HG02623 (cell line): ENCODE data around the gene PEDS1.
"Not testable (repeated sequence)": the region's sequence is repeated elsewhere in the genome, so short reads cannot be mapped to it uniquely, and the experiment has no call there.

Source experiments
- ATAC-seq: cut with Tn5 transposase; IDR thresholded peaks from one replicate; pipeline ENCODE4 v1.9.1; 2021; ENCODE audit warnings: moderate library complexity; ENCODE audit not compliant: unreplicated experiment

PEDS1 gene

DNA sequence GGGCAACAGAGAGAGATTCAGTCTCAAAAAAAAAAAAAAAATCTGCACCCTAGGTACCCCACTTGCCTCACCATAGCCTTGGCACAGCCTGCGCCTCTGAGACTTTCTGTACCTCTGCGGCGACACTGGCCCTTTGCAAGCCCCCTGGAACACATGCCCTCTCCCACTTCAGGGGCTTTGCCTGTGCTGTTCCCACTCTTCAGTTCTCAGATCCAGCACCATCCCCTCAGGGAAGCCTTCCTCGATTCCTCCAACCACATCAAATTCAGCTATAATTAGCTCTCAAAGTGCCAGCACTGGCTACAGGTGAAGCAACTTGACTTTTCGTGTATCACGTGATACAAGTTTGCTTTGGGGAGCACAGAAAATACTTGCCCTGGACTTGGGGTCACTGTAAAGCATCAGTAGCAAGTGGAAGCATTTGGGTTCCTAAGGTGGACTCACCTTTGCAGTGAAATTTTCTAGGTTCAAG lies 38.4 kb downstream of the PEDS1 start:
- ATAC-seq: no peak

DNA sequence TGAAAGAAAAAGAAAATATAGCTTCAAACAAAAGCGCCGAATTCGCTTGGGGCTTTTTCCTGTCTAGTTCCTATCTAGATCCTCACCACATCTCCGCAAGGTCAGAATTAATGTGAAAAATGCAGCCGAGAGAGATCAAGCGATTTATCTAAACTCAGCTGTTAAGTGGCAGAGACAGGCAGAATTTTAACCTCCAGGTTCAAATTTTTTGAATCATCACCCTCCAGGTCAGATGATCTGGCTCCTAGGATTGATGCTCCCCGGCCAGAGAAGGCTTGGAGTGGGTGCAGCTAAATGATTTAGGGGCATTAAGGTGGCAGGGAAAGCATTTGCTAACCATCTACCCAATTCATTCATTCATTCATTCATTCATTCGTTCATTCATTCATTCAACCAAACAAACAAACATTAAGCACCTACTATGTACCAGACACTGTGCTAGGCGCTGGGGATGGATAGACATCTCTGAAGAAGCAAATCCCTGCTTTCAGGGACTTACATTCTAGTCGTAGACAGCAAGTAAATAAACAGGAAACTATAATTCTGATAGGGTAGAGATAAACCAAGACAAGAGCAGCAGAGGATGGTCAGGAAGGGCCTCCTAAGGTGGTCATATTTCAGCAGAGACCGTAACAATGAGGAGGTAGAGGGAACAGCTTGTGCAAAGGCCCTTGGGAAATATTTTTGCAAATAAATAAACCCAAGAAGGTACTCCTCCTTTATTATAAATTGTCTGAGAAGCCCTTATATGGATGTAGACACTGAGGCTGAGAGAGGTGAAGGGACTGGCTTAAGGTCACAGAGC lies 39.9 kb downstream of the PEDS1 start:
- ATAC-seq: no peak

DNA sequence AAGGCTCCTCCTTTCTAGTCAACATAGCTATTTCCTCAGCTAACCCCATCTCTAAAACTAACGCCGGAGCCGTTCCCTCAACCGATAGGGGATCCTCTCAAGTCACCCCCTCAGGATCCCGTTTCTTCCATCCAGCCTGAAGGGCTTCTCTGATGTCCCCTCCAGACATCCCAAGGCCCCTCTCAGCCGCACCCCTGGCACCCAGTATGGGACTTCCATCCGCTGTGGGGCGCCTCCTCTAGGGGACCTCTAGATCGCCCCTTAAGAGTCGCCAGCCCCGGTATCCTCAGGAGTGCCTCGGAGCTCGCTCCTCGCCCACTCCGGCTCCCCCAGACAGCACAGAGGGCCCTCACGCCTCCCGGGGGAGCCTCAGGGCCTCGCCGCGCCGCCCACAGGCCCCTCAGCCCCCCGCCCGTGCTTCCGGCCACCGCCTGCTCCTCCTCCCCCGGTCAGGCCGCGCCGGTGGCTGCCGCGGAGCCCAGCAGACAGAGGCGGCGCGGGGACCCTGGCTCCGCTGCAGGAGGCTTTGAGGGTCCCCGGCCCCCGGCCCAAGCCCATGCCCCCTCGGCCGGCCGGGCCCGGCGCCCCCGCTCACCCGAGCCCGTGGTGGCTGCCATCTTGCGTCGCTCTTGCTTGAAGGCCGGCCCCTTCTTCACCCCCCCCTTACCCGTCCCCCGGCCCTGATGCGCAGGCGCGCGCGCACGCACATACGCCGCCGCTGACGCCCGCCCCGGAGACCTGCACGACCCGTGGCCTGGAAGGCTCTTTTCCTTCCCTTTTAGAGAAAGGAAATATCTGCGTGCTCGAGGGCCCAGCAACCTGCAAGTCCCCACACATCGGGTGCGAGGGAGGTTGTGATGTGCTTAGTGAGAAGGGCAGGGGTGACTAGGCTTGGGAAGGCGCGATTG lies 40.8 kb downstream of the PEDS1 start, which contains the start of gene UBE2V1:
TSS of gene UBE2V1 (minus strand) at position 639 of the 908 bp plus-strand sequence. CDS start at position 617, 22 bp downstream.
- peak; percentile 34 for ATAC-seq

DNA sequence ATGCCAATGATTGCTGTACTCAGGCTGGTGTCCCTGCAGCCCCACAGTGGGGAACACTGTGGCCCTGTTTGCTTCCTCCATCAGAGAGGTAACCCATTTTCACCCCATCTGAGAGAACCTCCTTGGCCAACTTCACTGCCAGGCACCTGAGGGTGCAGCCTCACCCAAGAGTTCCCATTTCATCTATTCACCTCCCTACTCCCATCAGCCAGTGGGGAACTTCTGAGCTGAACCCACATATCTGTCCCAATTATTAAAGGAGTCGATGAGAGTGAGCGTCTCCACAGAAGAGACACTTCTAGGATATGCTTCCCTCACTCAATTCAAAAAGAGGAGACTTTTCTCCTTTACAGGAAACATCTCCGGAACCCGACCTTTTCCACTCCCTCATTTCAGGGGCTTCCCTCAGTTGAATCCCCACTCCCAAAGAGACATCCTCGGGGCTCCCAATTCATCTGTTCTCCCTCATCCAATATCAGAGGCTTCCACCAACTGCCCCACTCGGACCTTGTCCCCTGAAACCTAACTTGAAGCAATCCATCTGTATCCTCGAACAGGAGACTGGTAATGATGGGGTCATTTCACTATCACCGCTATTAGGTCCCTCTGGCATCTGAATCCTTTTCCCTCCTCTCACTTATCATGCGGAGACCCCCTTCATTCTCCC lies 41.6 kb downstream of the PEDS1 start:
- no peak for ATAC-seq

DNA sequence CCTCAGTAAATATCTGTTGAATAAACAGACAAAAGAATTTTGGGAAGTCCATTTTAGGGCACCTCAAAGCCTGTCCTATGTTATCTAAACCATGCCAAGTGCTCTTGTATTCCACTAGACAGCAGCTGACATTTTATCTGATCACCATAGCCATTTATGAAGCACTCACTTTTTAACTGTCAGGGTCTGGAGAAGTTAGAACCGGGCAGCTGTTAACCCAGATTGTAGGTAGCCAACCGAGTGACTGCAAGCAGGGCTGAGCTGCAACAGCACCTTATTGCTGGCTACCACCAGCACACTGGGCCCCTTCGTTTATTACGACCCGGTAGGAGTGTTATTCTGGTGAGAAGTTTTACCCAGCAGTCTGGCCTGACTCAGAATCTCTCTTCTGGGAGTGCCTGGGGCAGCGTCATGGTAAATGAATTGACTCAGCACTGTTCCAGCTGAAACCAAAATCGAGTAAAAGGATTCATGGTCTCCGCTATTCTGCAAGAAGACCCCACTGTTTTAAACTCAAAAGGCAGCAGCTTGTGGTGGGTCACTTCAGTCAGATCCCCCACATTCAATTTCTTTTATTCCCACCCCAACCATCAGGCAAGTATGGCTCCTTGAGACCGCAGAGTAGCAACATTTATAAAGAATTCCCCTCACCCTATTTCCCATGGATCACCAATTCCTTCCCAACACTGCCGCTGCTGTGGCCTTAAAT lies 42.2 kb downstream of the PEDS1 start:
- no peak for ATAC-seq

DNA sequence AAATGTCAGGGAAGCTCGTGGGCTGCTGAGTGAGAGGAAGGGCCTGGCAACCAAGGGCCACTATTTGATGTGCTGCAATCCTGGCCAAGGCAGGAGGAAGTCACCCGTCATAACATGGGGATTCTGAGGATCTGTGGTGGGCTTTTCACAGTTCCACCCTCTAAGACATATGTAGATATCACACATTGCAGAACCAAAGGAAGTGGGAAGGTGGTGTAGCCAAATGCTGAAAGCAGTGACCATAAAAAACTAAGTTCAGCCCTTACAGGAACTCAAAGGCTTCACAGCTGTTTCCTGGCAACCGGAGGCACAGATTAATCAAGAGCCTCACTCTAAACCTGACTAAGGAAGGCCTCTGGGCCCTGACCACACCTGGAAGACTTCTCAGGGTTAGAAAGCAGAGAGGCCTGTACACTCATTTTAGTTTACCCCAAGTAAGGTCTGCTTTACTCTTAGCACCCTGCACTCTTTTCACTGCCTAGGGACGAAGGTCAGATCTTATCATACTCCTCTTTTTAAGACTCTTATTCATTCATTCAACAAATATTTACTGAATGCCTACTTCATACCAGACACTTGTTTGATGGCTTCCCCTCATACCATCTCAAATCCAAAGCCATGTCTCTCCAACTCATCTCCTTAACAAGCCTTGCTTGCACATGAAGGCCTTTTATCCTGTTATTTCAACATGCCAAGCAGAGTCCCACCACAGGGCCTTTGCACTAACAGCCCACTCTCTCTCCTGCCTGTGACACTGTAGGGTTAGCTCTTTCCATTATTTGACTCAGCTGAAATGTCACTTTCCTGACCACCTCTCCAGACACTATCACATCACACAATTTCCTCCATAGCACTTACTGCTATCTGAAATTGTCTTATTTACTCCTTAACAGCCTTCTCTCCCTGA lies 43.1 kb downstream of the PEDS1 start:
- ATAC-seq: no peak

DNA sequence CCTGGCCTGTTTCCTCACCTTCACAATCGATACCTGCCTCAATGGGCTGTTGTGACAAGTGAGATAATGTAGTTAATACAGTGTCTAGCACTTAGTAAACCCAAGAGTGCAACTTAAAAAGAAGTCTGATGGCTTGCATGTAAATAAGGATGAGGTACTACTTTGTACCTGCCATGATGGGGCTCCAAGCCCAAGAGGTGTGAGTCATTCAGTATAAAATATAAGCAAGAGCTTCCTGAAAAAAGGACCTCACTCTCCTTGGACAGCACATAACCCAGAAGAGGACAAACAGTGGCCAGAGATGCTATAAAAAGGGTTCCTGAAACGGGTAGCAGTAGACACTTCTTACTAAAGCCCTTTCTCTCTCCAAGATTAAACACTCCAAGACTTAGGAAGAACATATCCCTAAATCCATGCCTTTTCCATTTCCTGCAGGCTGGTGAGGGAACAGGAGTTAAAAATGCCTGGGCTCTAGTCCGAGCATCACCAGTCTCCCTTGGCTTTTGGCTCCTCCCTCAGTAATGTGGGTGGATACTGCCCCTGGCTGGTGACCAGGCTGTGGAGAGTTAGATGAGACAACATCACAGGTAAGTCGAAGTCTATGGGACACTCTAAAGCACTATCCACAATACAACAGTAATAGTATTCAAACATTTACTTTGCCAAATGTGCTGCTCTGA lies 44.8 kb downstream of the PEDS1 start:
- no peak for ATAC-seq

DNA sequence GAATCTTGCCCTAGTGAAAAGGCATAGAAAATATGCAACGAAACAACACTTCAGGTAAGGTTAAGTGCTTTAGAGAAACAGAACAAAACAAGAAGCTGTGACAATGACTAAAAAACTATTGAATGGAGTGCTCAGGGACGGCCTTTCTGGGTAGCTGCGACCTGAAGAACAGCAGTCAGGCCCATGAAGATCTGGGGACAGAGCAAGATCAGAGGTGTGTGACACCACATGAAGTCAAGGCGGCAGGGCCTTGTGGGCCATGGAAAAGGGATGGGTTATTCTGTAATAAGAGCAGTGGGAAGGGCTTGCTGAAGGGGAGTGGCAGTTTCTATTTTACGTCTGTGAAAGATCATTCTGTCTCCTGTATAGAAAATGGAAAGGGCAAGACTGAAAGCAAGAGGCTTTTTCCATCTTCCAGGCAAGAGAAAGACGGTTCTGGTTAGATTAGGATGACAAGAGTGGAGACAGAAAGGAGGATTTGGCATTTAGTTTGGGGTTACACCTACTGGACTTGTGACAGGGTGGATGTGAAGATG lies 45.7 kb downstream of the PEDS1 start:
- ATAC-seq: no peak

DNA sequence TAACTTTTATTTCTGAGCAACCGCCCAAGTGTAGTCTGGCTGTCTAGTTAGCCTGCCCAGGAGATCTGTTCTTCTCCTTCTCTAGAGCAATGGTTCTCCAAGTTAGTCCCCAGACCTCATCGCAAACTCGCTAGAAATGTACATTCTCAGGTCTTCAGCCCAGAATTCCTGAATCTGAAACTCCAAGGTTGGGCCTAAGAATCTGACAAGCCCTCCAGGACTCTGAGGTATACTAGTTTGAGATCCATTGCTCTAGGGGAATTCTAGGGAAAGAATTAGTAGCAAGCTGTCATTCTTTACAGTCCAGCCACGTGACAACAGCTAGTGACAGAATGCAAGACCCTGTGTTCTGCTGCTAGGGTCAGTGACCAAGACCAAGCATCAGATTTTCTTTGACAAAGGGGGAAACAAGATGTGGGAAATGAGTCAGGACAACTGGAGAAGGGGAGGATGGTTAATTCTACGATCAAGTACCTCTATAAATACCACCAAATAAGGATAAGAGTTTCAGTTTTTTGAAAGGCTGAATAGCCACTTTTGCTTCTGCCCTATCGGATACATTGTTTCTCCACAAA lies 46.4 kb downstream of the PEDS1 start:
- no peak for ATAC-seq

DNA sequence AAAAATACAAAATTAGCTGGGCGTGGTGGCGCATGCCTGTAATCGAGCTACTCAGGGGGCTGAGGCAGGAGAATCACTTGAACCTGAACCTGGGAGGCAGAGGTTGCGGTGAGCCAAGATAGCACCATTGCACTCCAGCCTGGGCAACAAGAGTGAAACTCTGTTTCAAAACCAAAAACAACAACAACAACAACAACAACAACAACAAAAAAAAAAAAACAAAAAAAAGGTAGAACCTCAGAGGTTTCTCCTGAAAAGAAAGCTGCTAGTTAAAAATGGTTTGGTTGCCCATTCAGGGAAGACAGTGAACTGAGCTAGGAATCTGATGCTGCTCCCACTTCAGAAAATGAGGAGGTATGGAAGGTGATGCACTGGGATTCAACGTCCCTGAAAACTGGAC lies 46.9 kb downstream of the PEDS1 start:
- ATAC-seq: not testable (repeated sequence)
